RWPE2 (cell line): Measurements from ENCODE around the gene ADGRB2.

Experiments used
- ATAC-seq: fragments of 200-7000 bp; cut with Tn5 transposase; 3 replicates; pipeline ENCODE4 v1.9.1; 2021; ENCODE audit warnings: low read depth
- DNase-seq: peaks from one replicate; pipeline ENCODE4 v3.0.0-alpha.2; 2020; ENCODE audit warnings: low spot score
- H3K27ac ChIP-seq: fragments of 450-650 bp; 2 replicates; pipeline ENCODE4 v1.5.1; 2017; ENCODE audit warnings: mild to moderate bottlenecking; ENCODE audit not compliant: poor library complexity, severe bottlenecking
- H3K27me3 ChIP-seq: fragments of 250-450 bp; sonication (Bioruptor Pico); 2 replicates; pipeline ENCODE4 v1.5.1; 2021; ENCODE audit warnings: mild to moderate bottlenecking, moderate library complexity; ENCODE audit not compliant: insufficient read depth, poor library complexity, severe bottlenecking
- H3K36me3 ChIP-seq: fragments of 250-450 bp; sonication (Bioruptor Pico); 2 replicates; pipeline ENCODE4 v1.5.1; 2020; ENCODE audit warnings: low read depth, mild to moderate bottlenecking, moderate library complexity
- H3K4me1 ChIP-seq: fragments of 250-450 bp; sonication (Bioruptor Pico); 2 replicates; pipeline ENCODE4 v1.5.1; 2021; ENCODE audit warnings: mild to moderate bottlenecking, moderate library complexity; ENCODE audit not compliant: insufficient read depth, poor library complexity, severe bottlenecking
- H3K4me3 ChIP-seq: fragments of 250-450 bp; sonication (Bioruptor Pico); 2 replicates; pipeline ENCODE4 v1.5.1; 2021; ENCODE audit warnings: mild to moderate bottlenecking, moderate library complexity; ENCODE audit not compliant: severe bottlenecking
- H3K9me3 ChIP-seq: fragments of 250-450 bp; sonication (Bioruptor Pico); 2 replicates; pipeline ENCODE4 v1.5.1; 2021; ENCODE audit warnings: mild to moderate bottlenecking, moderate library complexity; ENCODE audit not compliant: severe bottlenecking
- TF ChIP-seq, protein P1 (sequence below): fragments of 450-650 bp; IDR thresholded peaks from one replicate; pipeline ENCODE4 v1.5.1; 2017; ENCODE audit warnings: mild to moderate bottlenecking, moderate library complexity; ENCODE audit not compliant: poor library complexity, severe bottlenecking

Gene ADGRB2

DNA sequence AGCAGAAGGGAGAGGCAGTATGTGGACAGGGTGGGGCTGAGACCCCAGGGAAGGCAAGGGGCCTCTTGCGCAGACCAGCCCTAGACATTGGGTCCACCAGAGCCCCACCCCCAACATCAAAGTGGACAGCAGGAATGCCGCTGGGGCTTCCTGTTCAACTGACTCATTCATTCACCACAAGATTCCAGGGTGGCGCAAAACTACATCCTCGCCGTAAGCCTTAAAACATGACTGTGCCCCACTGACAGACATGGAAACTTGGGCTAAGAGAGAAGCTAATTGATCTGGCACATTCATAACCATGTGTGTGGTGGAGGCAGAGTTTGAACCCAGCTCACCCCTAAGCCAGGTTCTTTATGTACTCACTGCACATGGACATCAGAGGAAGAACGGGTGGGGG is 74.3 kb downstream of the ADGRB2 start:
- no peaks in the 10 kb centered on the region for H3K27me3 ChIP-seq
- DNase-seq (peak; percentile 90), ATAC-seq (peak; percentile 91)
- TF ChIP-seq, protein P1, sequence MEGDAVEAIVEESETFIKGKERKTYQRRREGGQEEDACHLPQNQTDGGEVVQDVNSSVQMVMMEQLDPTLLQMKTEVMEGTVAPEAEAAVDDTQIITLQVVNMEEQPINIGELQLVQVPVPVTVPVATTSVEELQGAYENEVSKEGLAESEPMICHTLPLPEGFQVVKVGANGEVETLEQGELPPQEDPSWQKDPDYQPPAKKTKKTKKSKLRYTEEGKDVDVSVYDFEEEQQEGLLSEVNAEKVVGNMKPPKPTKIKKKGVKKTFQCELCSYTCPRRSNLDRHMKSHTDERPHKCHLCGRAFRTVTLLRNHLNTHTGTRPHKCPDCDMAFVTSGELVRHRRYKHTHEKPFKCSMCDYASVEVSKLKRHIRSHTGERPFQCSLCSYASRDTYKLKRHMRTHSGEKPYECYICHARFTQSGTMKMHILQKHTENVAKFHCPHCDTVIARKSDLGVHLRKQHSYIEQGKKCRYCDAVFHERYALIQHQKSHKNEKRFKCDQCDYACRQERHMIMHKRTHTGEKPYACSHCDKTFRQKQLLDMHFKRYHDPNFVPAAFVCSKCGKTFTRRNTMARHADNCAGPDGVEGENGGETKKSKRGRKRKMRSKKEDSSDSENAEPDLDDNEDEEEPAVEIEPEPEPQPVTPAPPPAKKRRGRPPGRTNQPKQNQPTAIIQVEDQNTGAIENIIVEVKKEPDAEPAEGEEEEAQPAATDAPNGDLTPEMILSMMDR, result no peak
- H3K36me3 ChIP-seq, result peaks cover 89% of the 10 kb centered on the region
- H3K27ac ChIP-seq, result peak overlapping the region; percentile 84
- no peak overlapping the region for H3K4me3 ChIP-seq
- no peaks in the 10 kb centered on the region for H3K9me3 ChIP-seq
- H3K4me1 ChIP-seq, result peaks cover 17% of the 10 kb centered on the region

DNA sequence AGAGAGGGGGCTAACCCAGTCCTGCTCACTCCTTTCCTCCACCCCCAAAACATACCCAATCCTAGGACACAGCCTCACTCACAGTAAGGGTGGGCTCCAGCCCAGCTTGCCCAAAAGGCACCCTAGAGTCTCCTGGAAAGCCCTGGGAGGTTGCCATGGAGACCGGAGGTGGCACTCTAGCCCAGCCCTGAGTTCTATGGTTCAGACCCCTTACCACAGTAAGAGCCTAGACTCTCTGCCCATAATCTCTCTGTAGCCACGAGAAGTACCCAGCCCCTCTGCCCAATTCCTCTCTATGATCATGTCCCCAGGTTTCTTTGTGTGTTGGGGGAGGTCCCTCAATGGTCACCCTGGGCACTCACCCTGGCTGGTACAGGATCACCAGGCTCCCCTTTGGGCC is 74.8 kb downstream of the ADGRB2 start:
- Histone ChIP-seq H3K36me3 (peaks cover 89% of the 10 kb centered on the region), H3K27ac (peak overlapping the region; percentile 84), H3K9me3 (no peaks in the 10 kb centered on the region), H3K4me3 (no peak overlapping the region), H3K4me1 (peaks cover 17% of the 10 kb centered on the region), H3K27me3 (no peaks in the 10 kb centered on the region)
- TF ChIP-seq, protein P1, result no peak
- DNase-seq (no peak), ATAC-seq (no peak)

DNA sequence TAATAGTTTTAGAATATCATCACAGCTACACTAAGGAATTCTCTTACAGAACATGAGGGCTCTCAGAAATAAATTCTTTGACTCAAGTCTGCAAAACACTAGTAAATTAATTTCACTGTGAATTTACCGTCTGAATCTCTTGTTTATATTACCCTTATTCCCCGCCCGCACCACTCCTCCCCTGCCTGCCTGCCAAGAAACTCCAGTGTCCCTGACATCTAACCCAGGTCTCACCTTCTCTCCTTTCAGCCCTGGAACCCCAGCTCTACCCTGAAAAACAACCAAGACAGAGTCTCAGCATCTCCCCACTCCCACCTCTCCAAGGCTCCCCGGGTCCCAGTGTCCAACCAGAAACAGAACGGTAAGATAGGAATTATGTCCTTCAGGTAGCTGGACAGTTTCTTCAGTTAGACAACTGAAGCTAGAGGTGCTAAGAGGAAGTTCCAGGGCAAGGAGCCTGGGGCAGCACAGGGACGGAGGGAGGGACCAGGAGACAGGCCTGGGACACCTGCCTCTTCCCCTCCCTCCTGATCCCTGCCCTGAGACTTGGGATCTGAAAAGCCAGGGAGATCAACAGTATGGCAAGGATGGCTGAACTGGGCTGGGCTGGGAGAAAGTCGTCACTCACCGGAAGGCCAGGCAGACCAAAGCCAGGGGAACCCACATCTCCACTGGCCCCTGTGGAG is 75.8 kb downstream of the ADGRB2 start:
- Histone ChIP-seq H3K36me3 (peaks cover 89% of the 10 kb centered on the region), H3K27me3 (no peaks in the 10 kb centered on the region), H3K27ac (peak overlapping the region; percentile 84), H3K4me3 (no peak overlapping the region), H3K4me1 (peaks cover 17% of the 10 kb centered on the region), H3K9me3 (no peaks in the 10 kb centered on the region)
- DNase-seq, result no peak
- ATAC-seq, result no peak
- TF ChIP-seq, protein P1, result no peak

DNA sequence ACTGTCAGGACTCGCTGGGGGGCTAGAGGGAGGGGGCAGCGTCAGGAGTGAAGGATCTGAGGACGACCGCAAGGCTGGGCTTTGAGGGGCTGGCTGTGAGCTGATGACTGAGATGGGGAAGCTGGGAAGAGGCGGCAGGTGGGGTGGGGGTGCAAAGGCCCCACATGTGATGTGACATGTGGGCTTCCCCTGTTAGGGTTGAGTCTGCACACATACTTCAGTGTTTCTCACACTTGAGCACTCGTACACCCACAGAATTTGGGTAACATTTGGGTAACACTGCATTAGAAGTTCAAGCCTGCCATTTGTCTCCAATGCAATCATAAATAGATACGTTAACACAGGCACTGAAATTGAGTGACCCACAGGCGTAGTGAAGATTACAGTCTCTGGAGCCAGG is 76.5 kb downstream of the ADGRB2 start:
- DNase-seq, result no peak
- Histone ChIP-seq H3K4me1 (peaks cover 17% of the 10 kb centered on the region), H3K27me3 (no peaks in the 10 kb centered on the region), H3K9me3 (no peaks in the 10 kb centered on the region), H3K4me3 (no peak overlapping the region), H3K27ac (no peak overlapping the region), H3K36me3 (peaks cover 88% of the 10 kb centered on the region)
- no peak for ATAC-seq
- TF ChIP-seq, protein P1, result no peak

DNA sequence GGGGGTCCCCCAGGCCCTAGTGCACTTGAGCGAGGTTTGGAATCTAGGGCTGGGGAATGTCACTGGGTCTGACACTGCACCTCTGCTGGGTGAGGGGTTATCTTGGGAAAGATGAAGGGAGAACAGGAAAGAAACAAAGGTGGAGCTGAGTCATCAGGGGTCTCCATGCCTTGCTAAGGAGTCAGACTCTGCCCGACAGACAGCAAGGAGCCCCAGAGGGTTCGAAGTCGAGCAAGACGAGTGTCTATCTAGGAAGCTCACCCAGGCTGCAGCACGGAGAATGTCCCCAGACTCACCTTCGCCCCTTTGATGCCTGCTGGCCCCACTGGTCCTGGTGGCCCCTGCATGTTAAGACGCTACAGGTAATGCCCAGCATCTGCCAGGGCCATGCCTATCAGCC is 78.3 kb downstream of the ADGRB2 start:
- Histone ChIP-seq H3K9me3 (no peaks in the 10 kb centered on the region), H3K27ac (no peak overlapping the region), H3K36me3 (peaks cover 94% of the 10 kb centered on the region), H3K27me3 (no peaks in the 10 kb centered on the region), H3K4me3 (no peak overlapping the region), H3K4me1 (peaks cover 16% of the 10 kb centered on the region)
- ATAC-seq (no peak), DNase-seq (no peak)
- TF ChIP-seq, protein P1, result no peak
